NCI-H1092 treated with DMSO at 0.1 percent for 48 hours (cell line): ENCODE data around the gene SH2D7.

ENCODE experiments used
- DNase-seq: peaks from one replicate; lab custom pipeline; 2025; lab: John Stamatoyannopoulos, UW

SH2D7 gene

GRCh38 chr15:78079298-78080087, 12.9 kb upstream of the SH2D7 start:
- no peak for DNase-seq

- DNase-seq = no peak
Observed at GRCh38 chr15:78080088-78080460, 12.3 kb upstream of the SH2D7 start.

GRCh38 chr15:78082106-78082742, 10.1 kb upstream of the SH2D7 start:
- DNase-seq = no peak

GRCh38 chr15:78082743-78083110, 9.6 kb upstream of the SH2D7 start:
- DNase-seq = no peak

GRCh38 chr15:78083186-78083585, 9.2 kb upstream of the SH2D7 start:
- DNase-seq = no peak

GRCh38 chr15:78083687-78084448, 8.5 kb upstream of the SH2D7 start:
- no peak for DNase-seq

- no peak for DNase-seq
Observed at GRCh38 chr15:78084449-78084750, 8.0 kb upstream of the SH2D7 start.

GRCh38 chr15:78085928-78086327, 6.4 kb upstream of the SH2D7 start:
- no peak for DNase-seq

GRCh38 chr15:78087951-78088772, 4.2 kb upstream of the SH2D7 start:
- no peak for DNase-seq

- DNase-seq = no peak
Observed at GRCh38 chr15:78088773-78089080, 3.6 kb upstream of the SH2D7 start.

- no peak for DNase-seq
Observed at GRCh38 chr15:78090422-78091063, 1.8 kb upstream of the SH2D7 start.

GRCh38 chr15:78093242-78094020, 1.1 kb downstream of the SH2D7 start:
- no peak for DNase-seq

- no peak for DNase-seq
Observed at GRCh38 chr15:78097667-78098066, 5.3 kb downstream of the SH2D7 start.

GRCh38 chr15:78098131-78098755, 5.9 kb downstream of the SH2D7 start:
- no peak for DNase-seq

- DNase-seq = no peak
Observed at GRCh38 chr15:78100886-78101285, 8.5 kb downstream of the SH2D7 start.

- no peak for DNase-seq
Observed at GRCh38 chr15:78101423-78102105, 9.2 kb downstream of the SH2D7 start.

GRCh38 chr15:78102211-78102610, 9.8 kb downstream of the SH2D7 start:
- no peak for DNase-seq

- DNase-seq = no peak
Observed at GRCh38 chr15:78102741-78103140, 10.4 kb downstream of the SH2D7 start.

- DNase-seq = no peak
Observed at GRCh38 chr15:78103406-78104118, 11.2 kb downstream of the SH2D7 start.

- DNase-seq = no peak
Observed at GRCh38 chr15:78104119-78104479, 11.7 kb downstream of the SH2D7 start.
